HG03442 (cell line): ENCODE results near the gene GADD45A.
A peak's percentile ranks its signal among the peaks of the same experiment; 100 is the strongest.

Experiments
- ATAC-seq: cut with Tn5 transposase; IDR thresholded peaks from one replicate; pipeline ENCODE4 v1.9.1; 2021; ENCODE audit warnings: mild to moderate bottlenecking, moderate library complexity; ENCODE audit not compliant: unreplicated experiment

GADD45A gene

DNA sequence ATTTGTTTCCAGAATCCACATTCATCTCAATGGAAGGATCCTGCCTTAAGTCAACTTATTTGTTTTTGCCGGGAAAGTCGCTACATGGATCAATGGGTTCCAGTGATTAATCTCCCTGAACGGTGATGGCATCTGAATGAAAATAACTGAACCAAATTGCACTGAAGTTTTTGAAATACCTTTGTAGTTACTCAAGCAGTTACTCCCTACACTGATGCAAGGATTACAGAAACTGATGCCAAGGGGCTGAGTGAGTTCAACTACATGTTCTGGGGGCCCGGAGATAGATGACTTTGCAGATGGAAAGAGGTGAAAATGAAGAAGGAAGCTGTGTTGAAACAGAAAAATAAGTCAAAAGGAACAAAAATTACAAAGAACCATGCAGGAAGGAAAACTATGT, 2.6 kb downstream of the GADD45A start:
- no peak for ATAC-seq

DNA sequence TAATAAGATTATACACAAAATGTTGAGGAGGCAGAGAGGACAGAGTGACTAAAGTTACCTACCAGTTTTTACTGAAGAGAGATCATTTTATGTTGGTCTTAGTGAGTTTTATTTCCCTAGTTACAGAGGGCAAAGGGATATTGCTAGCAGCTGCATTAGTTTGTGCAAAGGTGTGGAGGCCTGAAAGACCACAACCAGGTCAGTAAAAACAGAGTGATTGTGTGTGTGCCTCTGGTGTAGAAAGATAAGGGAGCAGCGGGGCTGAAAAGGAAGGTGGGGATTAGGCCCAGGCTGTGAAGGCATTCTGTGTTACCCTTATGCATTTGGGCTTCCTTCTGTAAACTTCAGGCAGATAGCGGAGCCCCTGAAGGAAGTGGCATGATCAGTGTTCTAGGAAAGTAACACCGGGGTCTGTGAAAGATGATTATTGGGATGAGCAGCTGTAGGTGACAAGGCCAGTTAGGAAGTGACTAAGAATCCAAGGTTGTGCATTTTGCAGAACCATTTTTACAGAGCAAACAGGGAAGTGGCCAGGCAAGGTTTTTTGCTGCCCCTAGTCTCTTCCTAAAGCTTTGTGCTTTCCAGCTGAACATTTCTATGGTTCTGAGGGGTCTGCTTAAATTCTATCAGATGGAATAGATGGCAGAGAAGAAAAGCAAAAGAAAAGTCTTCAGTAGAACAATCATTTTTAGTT, 3.7 kb downstream of the GADD45A start:
- no peak for ATAC-seq

GRCh38 chr1:67689267-67690017, 4.4 kb downstream of the GADD45A start:
- ATAC-seq, result no peak

DNA sequence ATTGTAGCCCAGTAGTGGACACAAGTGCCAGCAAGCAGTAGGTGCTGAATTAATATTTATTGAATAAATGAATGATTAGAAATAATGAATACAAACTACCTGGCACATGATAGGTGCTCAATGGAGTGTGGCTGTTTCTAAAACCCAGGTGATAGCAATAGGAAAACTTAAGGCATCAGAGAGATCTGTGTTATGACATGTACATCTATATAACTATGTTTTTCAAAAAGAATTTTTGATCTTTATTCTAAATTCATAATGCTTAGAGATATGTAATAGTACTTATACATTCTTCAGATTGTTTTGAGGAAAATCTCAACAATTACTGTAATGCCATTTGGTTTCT, 5.0 kb downstream of the GADD45A start:
- no peak for ATAC-seq

DNA sequence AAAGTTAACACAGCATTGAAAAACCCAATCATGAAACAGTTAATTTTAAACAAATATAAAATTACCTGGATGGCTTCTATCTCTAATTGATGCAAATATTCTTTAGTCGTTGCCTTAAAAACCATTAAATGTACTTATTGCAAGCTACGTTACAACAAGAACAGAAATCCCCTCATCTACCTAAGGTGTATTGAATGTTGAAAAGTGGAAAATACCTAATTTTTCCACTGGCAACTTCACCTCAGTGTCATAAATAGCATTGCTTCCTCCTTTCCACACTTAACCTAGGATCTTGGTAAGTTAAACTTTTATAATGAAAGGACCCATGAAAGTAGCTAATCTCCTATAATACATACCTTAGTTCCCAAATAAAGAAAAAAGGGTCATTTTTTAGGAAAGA, 5.4 kb downstream of the GADD45A start:
- ATAC-seq, result no peak

DNA sequence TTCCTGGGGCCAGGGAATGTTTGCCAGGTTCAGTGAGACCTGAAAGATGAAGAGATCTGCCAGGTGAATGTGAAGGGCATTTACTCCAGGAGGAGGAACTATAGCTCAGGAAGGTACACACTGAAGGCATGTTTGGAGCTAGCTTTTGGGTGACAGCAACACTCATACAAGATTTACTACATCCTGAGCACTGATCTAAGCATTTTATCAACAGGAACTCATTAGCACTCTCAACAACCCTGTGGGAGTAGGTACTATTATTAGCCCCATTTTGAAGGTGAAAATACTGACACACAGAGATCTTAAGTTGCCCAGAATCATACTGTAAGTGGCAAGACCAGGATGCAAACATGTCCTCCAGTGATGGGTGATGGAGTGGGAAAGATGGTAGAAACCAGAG, 6.7 kb downstream of the GADD45A start:
- ATAC-seq, result no peak

- ATAC-seq, result no peak
Observed at GRCh38 chr1:67695963-67696362, 11.0 kb downstream of the GADD45A start.

GRCh38 chr1:67696708-67697107, 11.7 kb downstream of the GADD45A start:
- ATAC-seq, result no peak

DNA sequence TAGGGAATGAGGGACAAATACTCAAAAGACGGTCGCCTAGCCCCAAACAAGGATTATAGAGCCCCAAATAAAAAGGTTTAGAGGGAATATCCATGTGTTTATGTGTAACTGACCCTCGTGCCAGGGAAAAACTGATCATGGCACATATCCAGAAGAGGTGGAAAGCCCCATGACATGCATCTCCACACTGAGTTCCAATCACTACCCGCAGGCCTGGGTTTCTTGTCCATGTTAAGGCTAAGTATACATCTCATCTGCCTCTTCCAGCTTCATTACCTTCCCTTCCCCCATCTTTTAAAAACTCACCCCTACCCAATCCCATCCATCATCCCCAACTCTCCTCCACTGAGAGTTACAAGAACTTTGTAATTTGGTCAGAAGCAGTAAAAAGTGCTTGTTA, 15.2 kb downstream of the GADD45A start:
- no peak for ATAC-seq

- peak; percentile 75 for ATAC-seq
Observed at GRCh38 chr1:67700692-67701410, 15.8 kb downstream of the GADD45A start.

DNA sequence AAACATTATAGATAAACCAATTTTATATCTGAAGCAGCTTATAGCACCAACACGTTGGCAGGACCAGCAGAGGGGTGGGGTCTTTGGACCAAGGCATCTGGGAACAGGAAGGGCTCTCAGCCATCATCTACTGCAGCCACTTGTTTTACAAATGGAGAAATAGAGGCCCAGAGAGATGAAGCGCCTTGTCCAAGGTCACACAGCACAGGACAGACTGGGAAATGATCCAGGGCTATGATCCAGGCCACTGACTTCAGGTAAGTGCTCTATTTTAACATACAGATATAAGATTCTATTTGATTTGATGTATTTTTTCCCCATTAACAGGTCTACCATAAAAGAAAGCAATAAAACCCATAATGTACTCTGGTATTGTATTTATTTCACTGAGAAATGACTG, 16.9 kb downstream of the GADD45A start:
- ATAC-seq, result no peak

DNA sequence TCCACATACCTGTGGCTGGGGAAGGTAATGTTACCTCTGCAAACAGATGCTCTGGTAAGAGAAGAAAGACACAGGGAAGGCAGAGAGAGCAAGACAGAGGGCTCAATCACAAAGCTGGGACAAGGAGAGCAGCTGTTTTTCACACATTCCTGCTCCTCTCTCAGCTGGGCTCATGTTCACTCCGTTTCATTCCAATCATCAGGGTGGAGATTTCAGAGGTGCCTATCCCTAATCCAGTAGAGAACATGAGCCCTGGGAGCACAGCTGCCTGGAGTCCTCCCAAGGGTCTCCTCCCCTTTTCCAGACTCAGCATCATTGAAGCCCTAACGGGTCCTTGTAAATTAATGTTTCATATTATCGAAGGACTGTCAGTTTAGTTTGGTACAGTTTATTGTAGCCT, 19.4 kb downstream of the GADD45A start:
- no peak for ATAC-seq

DNA sequence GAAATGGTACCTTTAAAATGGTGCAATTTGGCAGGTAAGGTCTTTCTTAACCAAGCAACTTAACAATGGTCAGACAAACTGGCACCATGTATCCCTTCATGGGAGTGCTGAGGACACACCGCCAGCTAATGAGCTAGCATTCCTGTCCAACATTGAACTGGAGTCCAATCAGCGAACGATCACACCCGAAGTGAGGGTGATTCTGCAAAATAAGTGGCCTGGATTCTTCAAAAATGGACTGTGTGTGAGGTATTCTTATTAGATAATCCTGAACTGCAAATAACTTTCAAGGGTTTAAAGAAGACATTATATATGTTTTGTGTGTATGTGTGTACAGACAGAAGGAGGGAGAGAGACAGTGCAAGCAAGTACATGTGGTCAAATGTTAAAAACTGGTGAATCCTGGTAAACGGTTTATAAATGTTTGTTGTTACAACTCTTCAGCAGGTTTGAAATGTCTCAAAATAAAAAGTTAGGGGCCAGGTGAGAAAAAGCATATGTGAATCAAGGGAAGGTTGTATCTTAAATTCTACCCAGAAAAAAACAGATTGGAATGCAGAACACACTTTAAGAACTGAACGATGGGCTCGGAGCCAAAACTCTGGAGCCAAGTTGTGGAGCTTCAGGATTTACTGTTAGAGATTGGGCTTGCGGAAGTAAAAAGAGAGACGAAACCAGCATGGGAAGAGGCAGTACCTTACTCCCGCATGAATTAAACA, 20.9 kb downstream of the GADD45A start:
- ATAC-seq, result no peak

- no peak for ATAC-seq
Observed at GRCh38 chr1:67708606-67709005, 23.6 kb downstream of the GADD45A start.

DNA sequence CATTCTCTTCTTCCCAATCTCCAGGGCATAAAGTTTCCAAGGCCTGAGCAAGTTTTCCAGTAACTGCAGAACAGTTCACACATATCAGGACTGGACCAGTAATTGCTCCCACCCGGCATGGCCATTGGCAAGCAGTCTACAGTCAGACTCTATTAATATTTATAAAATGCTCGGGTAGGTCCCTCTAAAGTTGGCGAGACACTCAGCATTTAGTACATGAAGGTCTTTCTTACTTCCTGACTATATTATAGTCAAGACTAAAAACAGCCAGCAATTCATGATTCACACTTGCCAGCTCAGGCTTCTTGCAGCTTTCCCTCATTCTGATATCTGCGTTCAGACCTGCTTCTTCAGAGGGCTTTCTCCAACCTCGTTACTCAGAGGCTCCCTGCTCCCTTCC, 25.4 kb downstream of the GADD45A start:
- no peak for ATAC-seq

GRCh38 chr1:67711158-67711854, 26.3 kb downstream of the GADD45A start:
- no peak for ATAC-seq

DNA sequence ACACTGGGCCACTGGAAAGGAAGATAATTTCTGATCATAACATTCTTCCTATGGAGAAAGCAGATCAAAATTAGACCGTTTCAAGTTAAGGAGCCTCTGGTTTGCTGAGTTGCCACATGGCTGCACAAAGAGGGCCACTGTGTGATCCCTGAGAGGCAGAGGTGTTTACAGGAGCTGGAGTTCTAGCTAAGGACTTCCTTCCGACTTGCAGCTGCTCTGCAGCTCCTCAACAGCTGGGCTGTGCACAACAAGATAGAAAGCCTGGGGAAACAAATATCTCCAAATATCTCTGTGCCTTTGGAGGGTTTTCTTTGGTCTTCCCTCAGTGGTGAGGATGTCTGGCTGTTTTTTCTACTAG, 26.8 kb downstream of the GADD45A start:
- no peak for ATAC-seq

GRCh38 chr1:67713057-67713846, 28.3 kb downstream of the GADD45A start:
- peak; percentile 38 for ATAC-seq

- no peak for ATAC-seq
Observed at GRCh38 chr1:67715819-67716218, 30.8 kb downstream of the GADD45A start.

- ATAC-seq, result no peak
Observed at GRCh38 chr1:67716800-67717199, 31.8 kb downstream of the GADD45A start.
